GM12872 (cell line): ENCODE measurements around the gene DCHS1.
A peak's percentile ranks its signal among the peaks of the same experiment; 100 is the strongest.

ENCODE experiments used
- CTCF ChIP-seq: IDR thresholded peaks from 3 replicates; pipeline ENCODE4 v1.5.1; 2011; ENCODE audit warnings: low read depth, mild to moderate bottlenecking, low read length, moderate library complexity; ENCODE audit not compliant: insufficient read depth

Gene DCHS1

GRCh38 chr11:6609502-6610015 lies 46.0 kb downstream of the DCHS1 start:
- TF ChIP-seq CTCF, result no peak

GRCh38 chr11:6608726-6609501 lies 46.7 kb downstream of the DCHS1 start:
- TF ChIP-seq CTCF, result no peak

GRCh38 chr11:6608011-6608410 lies 47.6 kb downstream of the DCHS1 start:
- no peak for TF ChIP-seq CTCF

- TF ChIP-seq CTCF, result no peak
Observed at GRCh38 chr11:6607190-6607795, 48.3 kb downstream of the DCHS1 start.

- TF ChIP-seq CTCF, result no peak
Observed at GRCh38 chr11:6606471-6607189, 49.0 kb downstream of the DCHS1 start.

GRCh38 chr11:6604790-6605189 lies 50.8 kb downstream of the DCHS1 start:
- no peak for TF ChIP-seq CTCF

- TF ChIP-seq CTCF, result peak; percentile 26; the same call in 1 of the 3 replicates
Observed at GRCh38 chr11:6604081-6604626, 51.5 kb downstream of the DCHS1 start.
